GM21390 (cell line): ENCODE data around the gene RBM47.
A peak's percentile ranks its signal among the peaks of the same experiment; 100 is the strongest.

Experiments used
- ATAC-seq: cut with Tn5 transposase; IDR thresholded peaks from one replicate; pipeline ENCODE4 v1.9.1; 2021; ENCODE audit not compliant: unreplicated experiment

The RBM47 gene

GRCh38 chr4:40626183-40626990 lies 3.3 kb downstream of the RBM47 start:
- ATAC-seq, result no peak

GRCh38 chr4:40623707-40624106 lies 6.0 kb downstream of the RBM47 start:
- no peak for ATAC-seq

GRCh38 chr4:40622913-40623312 lies 6.8 kb downstream of the RBM47 start:
- ATAC-seq, result no peak

- peak; percentile 71 for ATAC-seq
These were observed 7.8 kb downstream of the RBM47 start for GRCh38 chr4:40621592-40622512.

- peak; percentile 38 for ATAC-seq
These were observed 8.5 kb downstream of the RBM47 start for GRCh38 chr4:40621229-40621591.

GRCh38 chr4:40619600-40619999 lies 10.1 kb downstream of the RBM47 start:
- no peak for ATAC-seq

GRCh38 chr4:40617872-40618271 lies 11.8 kb downstream of the RBM47 start:
- ATAC-seq, result no peak

- no peak for ATAC-seq
These were observed 15.6 kb downstream of the RBM47 start for GRCh38 chr4:40614031-40614430.

- no peak for ATAC-seq
These were observed 16.2 kb downstream of the RBM47 start for GRCh38 chr4:40613456-40613855.

- ATAC-seq, result no peak
These were observed 16.8 kb downstream of the RBM47 start for GRCh38 chr4:40612831-40613230.

GRCh38 chr4:40612283-40612682 lies 17.4 kb downstream of the RBM47 start:
- ATAC-seq, result no peak

- no peak for ATAC-seq
These were observed 21.0 kb downstream of the RBM47 start for GRCh38 chr4:40608628-40609027.

- no peak for ATAC-seq
These were observed 22.4 kb downstream of the RBM47 start for GRCh38 chr4:40607221-40607620.

GRCh38 chr4:40606239-40606767 lies 23.4 kb downstream of the RBM47 start:
- no peak for ATAC-seq

- ATAC-seq, result no peak
These were observed 26.4 kb downstream of the RBM47 start for GRCh38 chr4:40603281-40603680.

- no peak for ATAC-seq
These were observed 28.0 kb downstream of the RBM47 start for GRCh38 chr4:40601641-40602040.

GRCh38 chr4:40600850-40601249 lies 28.8 kb downstream of the RBM47 start:
- no peak for ATAC-seq

- ATAC-seq, result no peak
These were observed 30.2 kb downstream of the RBM47 start for GRCh38 chr4:40599431-40599830.

- ATAC-seq, result no peak
These were observed 33.1 kb downstream of the RBM47 start for GRCh38 chr4:40596522-40596921.

GRCh38 chr4:40595981-40596380 lies 33.7 kb downstream of the RBM47 start:
- no peak for ATAC-seq

GRCh38 chr4:40594261-40595178 lies 35.1 kb downstream of the RBM47 start:
- ATAC-seq, result no peak
